ENCODE results near the gene MT3. TPM values are rescaled to one million over a fixed set of nuclear protein-coding genes. Genes with fewer than 3 reads are reported as not detected.

The MT3 gene
- total RNA-seq, 4 donors from 2014 or later: not detected

DNA sequence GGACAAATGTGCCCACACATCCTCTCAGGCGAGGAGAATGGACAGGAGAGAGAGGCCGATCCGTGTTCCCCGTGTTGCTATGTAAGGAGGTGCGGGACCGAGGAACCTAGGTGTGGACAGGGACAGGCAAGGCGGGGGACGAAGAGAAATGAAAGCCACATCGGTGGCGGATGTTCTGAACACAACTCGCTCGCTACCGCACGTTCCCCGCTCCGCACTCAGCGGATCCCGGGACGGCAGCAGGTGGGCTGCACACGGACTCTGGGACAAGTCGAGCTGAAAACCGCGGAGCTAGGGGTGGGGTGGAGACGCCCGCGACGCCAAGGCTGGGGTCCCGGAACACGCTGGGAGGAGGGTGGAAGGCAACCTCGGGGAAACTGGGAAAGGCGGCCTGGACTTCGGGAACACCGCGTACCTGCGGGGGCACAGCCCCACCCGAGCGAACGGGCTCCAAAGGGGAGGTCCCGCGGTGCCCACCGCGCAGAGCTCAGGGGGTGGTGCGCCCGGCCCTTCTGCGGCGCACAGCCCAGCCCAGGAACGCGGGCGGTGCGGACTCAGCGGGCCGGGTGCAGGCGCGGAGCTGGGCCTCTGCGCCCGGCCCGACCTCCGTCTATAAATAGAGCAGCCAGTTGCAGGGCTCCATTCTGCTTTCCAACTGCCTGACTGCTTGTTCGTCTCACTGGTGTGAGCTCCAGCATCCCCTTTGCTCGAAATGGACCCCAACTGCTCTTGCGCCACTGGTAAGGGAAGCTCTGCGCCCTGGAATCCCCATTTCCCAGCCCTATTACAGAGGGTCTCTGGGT lies 36.0 kb downstream of the MT3 start, which contains the start of gene MT1E:
Gene MT1E, plus strand, starts transcription at position 642 of the 803 bp plus-strand sequence. Its CDS starts 71 bp downstream, at position 713.
- DNase-seq (peak; percentile 43 to 83), ATAC-seq (peak; percentile 77 to 80)
- Histone ChIP-seq H3K4me1 (peaks cover 18 to 23% of the 10 kb centered on the region in 2 donors), H3K4me3 (peak within 1 kb of the TSS; percentile 66 to 84 (median 74)), H3K36me3 (no peaks in the 10 kb centered on the region), H3K27ac (peak within 1 kb of the TSS; percentile 88 to 96 (median 92)), H3K9me3 (no peaks in the 10 kb centered on the region), H3K27me3 (no peaks in the 10 kb centered on the region)
- in situ Hi-C loops (cut with MboI; ENCODE audit: low sequenced_read_pairs in 4 of 4) (no loop called here), intact Hi-C loops (cut with DNase I; ENCODE audit: low total_unique reads) (loop anchor here (1.0 kb wide), 2 partner anchors 14 to 57 kb away; partner anchors contain the start of gene MT1X)
- TF ChIP-seq, protein P1, sequence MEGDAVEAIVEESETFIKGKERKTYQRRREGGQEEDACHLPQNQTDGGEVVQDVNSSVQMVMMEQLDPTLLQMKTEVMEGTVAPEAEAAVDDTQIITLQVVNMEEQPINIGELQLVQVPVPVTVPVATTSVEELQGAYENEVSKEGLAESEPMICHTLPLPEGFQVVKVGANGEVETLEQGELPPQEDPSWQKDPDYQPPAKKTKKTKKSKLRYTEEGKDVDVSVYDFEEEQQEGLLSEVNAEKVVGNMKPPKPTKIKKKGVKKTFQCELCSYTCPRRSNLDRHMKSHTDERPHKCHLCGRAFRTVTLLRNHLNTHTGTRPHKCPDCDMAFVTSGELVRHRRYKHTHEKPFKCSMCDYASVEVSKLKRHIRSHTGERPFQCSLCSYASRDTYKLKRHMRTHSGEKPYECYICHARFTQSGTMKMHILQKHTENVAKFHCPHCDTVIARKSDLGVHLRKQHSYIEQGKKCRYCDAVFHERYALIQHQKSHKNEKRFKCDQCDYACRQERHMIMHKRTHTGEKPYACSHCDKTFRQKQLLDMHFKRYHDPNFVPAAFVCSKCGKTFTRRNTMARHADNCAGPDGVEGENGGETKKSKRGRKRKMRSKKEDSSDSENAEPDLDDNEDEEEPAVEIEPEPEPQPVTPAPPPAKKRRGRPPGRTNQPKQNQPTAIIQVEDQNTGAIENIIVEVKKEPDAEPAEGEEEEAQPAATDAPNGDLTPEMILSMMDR (IDR thresholded peaks at IDR 0.05 in 4 of 5, conservative IDR thresholded peaks at IDR 0.05 in 1 of 5): no peak
- TF ChIP-seq POLR2A (IDR thresholded peaks at IDR 0.05): peak; percentile 88 to 91

DNA sequence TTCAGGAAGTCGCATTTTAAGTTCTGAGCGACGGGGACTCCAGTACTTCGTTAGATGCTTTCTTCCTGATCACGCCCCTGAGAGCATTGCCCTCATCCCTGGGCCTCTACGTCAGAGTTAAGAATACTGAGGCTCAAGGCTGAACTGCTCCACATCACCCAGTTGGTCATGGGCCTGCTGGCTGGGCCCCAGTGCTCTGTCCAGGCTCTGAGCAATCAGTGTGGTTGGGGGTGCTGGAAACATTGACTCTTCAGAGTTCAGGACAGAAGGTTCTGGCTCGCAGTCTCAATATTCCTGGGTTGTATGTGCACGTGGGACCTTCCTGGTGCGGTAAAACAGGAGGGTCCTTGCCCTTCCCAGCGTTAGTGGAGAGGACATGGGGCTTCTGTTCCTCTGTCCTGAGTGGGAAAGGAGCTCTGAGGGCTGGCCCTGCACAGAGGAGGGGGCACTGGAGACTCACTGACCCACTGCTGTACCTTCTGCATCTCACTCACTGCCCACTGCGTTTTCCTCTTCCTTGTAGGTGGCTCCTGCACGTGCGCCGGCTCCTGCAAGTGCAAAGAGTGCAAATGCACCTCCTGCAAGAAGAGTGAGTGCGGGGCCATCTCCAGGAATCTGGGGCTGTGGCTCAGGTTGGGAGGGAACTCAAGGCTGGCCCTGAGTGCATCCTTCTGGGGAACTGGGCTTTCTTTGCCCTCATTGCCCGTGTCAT lies 36.8 kb downstream of the MT3 start:
- DNase-seq: peak; percentile 57 to 76
- H3K4me1 ChIP-seq: peaks cover 18 to 23% of the 10 kb centered on the region in 2 donors
- TF ChIP-seq POLR2A (IDR thresholded peaks at IDR 0.05): no peak
- TF ChIP-seq, protein P1 (IDR thresholded peaks at IDR 0.05 in 4 of 5, conservative IDR thresholded peaks at IDR 0.05 in 1 of 5): no peak
- no peaks in the 10 kb centered on the region for H3K9me3 ChIP-seq
- intact Hi-C loops (cut with DNase I; ENCODE audit: low total_unique reads): loop anchor here (1.0 kb wide), 2 partner anchors 15 to 56 kb away; partner anchors contain the start of gene MT1X
- no peaks in the 10 kb centered on the region for H3K27me3 ChIP-seq
- peak overlapping the region; percentile 88 to 96 (median 92) for H3K27ac ChIP-seq
- peak overlapping the region; percentile 66 to 84 (median 74) for H3K4me3 ChIP-seq
- ATAC-seq: peak; percentile 49 to 74
- in situ Hi-C loops (cut with MboI; ENCODE audit: low sequenced_read_pairs in 4 of 4): no loop called here
- H3K36me3 ChIP-seq: no peaks in the 10 kb centered on the region

DNA sequence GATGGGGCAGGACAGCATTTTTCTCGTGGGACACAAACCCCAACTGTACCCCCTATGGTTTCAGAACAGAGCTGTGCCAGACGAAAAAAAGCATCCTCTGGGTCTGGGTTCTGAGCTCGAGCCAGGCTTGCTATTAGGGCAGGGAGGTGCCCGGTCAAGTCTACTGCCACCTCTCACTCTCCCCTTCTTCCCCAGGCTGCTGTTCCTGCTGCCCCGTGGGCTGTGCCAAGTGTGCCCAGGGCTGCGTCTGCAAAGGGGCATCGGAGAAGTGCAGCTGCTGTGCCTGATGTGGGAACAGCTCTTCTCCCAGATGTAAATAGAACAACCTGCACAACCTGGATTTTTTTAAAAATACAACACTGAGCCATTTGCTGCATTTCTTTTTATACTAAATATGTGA lies 37.4 kb downstream of the MT3 start:
- Histone ChIP-seq H3K4me1 (peaks cover 21 to 26% of the 10 kb centered on the region in 2 donors), H3K9me3 (no peaks in the 10 kb centered on the region), H3K27ac (peak overlapping the region; percentile 88 to 96 (median 92)), H3K4me3 (peak overlapping the region; percentile 66 to 84 (median 74)), H3K27me3 (no peaks in the 10 kb centered on the region), H3K36me3 (no peaks in the 10 kb centered on the region)
- DNase-seq (peak in 1 of 2 donors; percentile 44), ATAC-seq (no peak)
- in situ Hi-C loops (cut with MboI; ENCODE audit: low sequenced_read_pairs in 4 of 4) (no loop called here), intact Hi-C loops (cut with DNase I; ENCODE audit: low total_unique reads) (no loop called here)
- TF ChIP-seq, protein P1 (IDR thresholded peaks at IDR 0.05 in 4 of 5, conservative IDR thresholded peaks at IDR 0.05 in 1 of 5): no peak
- TF ChIP-seq POLR2A (IDR thresholded peaks at IDR 0.05): no peak

DNA sequence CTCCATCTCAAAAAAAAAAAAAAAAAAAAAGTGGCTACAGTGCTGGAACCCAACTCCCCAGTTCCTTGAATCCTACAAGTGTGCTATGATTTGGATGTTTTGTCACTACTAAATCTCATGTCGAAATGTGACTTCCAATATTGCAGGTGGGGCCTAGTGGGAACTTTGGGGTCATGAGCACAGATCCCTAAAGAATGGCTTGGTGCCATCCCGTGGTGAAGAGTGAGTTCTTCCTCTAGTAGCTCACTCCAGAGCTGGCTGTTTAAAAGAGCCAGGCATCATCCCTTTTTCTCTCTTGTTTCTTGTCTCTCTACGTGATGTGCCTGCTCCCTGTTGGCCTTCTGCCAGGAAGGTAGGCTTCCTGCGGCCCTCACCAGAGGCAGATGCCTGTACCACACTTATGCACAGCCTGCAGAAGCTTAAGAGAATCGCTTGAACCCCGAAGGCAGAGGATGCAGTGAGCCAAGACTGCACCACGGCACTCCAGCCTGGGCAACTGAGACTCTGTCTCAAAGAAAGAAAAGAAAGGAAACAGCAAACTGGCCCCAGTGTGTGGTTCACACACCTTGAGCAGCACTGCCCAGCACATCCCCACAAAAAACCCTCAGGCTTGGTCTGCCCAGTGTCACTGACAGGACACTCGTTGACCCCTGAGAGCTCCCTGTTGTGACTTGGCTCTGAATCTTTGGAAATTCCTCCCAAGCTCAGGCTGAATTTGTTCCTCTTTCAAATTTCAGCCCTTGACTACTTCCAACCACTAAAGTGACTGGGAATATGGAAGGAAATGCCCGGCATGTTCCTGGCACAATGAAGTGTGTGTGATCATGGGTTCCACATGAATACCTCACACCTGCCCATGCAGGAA lies 39.4 kb downstream of the MT3 start:
- Histone ChIP-seq H3K27ac (peak overlapping the region; percentile 88 to 96 (median 92)), H3K4me1 (peaks cover 21 to 31% of the 10 kb centered on the region in 2 donors), H3K27me3 (no peaks in the 10 kb centered on the region), H3K36me3 (no peaks in the 10 kb centered on the region), H3K4me3 (no peak overlapping the region), H3K9me3 (no peaks in the 10 kb centered on the region)
- TF ChIP-seq POLR2A (IDR thresholded peaks at IDR 0.05): no peak
- TF ChIP-seq, protein P1 (IDR thresholded peaks at IDR 0.05 in 4 of 5, conservative IDR thresholded peaks at IDR 0.05 in 1 of 5): no peak
- in situ Hi-C loops (cut with MboI; ENCODE audit: low sequenced_read_pairs in 4 of 4) (no loop called here), intact Hi-C loops (cut with DNase I; ENCODE audit: low total_unique reads) (no loop called here)
- no peak for DNase-seq
- ATAC-seq: no peak

All from gastrocnemius medialis (tissue), 4 donors.